ENCODE data around the gene KCNK10. TPM values are rescaled to one million over a fixed set of nuclear protein-coding genes. Genes with fewer than 3 reads are reported as not detected.

The KCNK10 gene
- total RNA-seq, 4 donors from 2014 or later = 0.17 TPM; not detected in 3

DNA sequence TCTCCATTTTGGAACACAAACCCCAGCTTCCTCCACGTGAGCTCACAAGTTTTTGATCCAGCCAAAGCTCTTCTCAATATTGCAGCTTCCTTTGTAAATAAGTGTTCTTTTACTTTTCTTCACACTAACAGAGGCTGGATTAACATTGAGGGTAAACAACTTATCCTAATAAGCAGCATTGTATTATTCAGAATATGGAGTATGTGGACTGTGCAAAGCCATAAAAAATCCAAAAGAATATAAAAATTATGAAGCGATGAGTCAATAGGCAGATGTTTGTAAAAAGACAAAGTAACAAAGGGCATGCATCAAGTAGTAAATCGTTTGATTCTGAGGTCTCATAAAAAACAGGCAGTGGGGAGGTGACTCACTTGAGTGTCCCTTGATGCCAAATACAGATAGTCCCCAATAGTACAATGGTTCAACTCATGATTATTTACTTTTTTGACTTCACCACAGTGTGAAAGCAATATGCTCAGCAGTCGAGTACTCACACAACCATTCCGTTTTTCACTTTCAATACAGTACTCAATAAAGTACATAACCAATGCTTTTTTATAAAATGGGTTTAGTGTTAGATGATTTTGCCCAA, 23.1 kb upstream of the KCNK10 start:
- intact Hi-C loops (cut with DNase I) = no loop called here

DNA sequence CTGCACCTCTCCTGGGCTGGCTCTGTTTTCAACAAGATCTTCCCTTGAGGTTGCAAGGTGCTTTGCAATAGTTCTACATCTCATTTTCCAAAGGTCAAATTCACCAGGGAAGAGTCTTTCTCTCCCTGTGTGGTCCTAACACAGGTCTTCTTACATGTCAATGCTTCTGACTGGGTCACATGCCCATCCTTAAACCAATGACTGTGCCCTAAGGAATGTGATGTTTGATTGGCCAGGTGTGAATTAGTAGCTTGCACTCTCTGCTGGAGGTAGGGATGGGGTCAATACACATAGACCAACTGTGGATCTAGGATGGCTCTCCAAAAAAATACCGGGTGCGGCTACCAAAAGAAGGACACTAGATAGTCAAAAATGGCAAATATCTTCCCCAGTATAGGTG, 19.9 kb upstream of the KCNK10 start:
- H3K4me1 ChIP-seq = no peaks in the 10 kb centered on the region
- no peak for DNase-seq (ENCODE audit: extremely low spot score)
- no peaks in the 10 kb centered on the region for H3K9me3 ChIP-seq
- no peaks in the 10 kb centered on the region for H3K36me3 ChIP-seq
- H3K4me3 ChIP-seq = no peak overlapping the region
- H3K27ac ChIP-seq (replicated peaks in 1 of 4) = no peak overlapping the region
- intact Hi-C loops (cut with DNase I) = no loop called here
- TF ChIP-seq POLR2A (IDR thresholded peaks at IDR 0.05; ENCODE audit: low read depth) (no peak), EP300 (IDR thresholded peaks at IDR 0.05) (no peak), POLR2AphosphoS5 (IDR thresholded peaks at IDR 0.05) (no peak), CTCF (IDR thresholded peaks at IDR 0.05) (no peak)
- 88% methylated on average over 2 of the region's 2 CpGs for WGBS
- H3K27me3 ChIP-seq = peaks cover 0 to 7% (median 0%) of the 10 kb centered on the region in 4 donors

More for the DNA sequence above, 23.1 kb upstream of the KCNK10 start:
- WGBS = 74% methylated on average over 5 of the region's 5 CpGs
- H3K4me3 ChIP-seq = no peak overlapping the region
- TF ChIP-seq EP300 (IDR thresholded peaks at IDR 0.05) = no peak
- no peak for TF ChIP-seq POLR2AphosphoS5 (IDR thresholded peaks at IDR 0.05)
- TF ChIP-seq POLR2A (IDR thresholded peaks at IDR 0.05; ENCODE audit: low read depth) = no peak
- no peaks in the 10 kb centered on the region for H3K36me3 ChIP-seq
- H3K27ac ChIP-seq (replicated peaks in 1 of 4) = no peak overlapping the region
- no peaks in the 10 kb centered on the region for H3K27me3 ChIP-seq
- no peaks in the 10 kb centered on the region for H3K4me1 ChIP-seq
- DNase-seq (ENCODE audit: extremely low spot score) = no peak
- no peaks in the 10 kb centered on the region for H3K9me3 ChIP-seq

DNA sequence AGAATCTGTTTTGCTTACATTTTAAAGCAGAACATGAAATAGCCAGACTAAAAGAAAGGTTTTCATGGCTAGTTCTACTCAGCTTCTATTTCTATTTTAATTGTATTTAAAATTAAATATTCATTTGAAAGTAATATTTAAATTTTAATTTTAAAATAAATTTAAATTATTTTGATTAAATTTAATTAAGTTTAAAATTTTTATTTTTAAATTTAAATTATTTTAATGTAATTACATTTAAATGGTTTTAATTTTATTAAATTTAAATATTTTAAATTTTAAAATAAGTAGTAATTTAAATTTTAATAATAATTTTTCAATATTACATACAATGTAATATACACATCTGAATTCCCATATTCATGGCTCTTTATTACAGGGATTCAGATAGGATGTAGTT, 17.3 kb upstream of the KCNK10 start:
- no peaks in the 10 kb centered on the region for H3K36me3 ChIP-seq
- intact Hi-C loops (cut with DNase I) = no loop called here
- no peaks in the 10 kb centered on the region for H3K4me1 ChIP-seq
- no peak for DNase-seq (ENCODE audit: extremely low spot score)
- no peak overlapping the region for H3K27ac ChIP-seq (replicated peaks in 1 of 4)
- no peaks in the 10 kb centered on the region for H3K9me3 ChIP-seq
- H3K27me3 ChIP-seq = peaks cover 0 to 7% (median 0%) of the 10 kb centered on the region in 4 donors
- no peak overlapping the region for H3K4me3 ChIP-seq
- TF ChIP-seq POLR2A (IDR thresholded peaks at IDR 0.05; ENCODE audit: low read depth) (no peak), CTCF (IDR thresholded peaks at IDR 0.05) (no peak), EP300 (IDR thresholded peaks at IDR 0.05) (no peak), POLR2AphosphoS5 (IDR thresholded peaks at IDR 0.05) (no peak)

DNA sequence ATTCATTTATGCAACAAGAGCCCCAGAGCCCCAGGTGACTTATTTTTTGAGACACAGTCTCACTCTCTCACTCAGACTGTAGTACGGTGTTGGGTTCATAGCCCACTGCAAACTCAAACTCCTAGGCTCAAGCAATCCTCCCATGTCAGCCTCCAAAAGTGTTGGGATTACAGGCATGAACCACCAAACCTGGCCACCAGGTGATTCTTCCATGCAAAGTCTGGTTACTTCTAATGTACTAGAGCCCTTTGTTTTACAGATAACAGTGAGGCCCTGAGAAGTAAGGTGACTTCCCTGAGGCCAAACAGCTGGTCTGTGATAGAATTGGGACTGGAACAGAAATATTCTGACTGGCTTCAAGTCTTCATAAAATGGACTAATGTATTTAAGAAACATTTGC, 10.0 kb upstream of the KCNK10 start:
- Histone ChIP-seq H3K27ac (replicated peaks in 1 of 4) (no peak overlapping the region), H3K4me1 (no peaks in the 10 kb centered on the region), H3K4me3 (no peak overlapping the region), H3K9me3 (no peaks in the 10 kb centered on the region), H3K27me3 (peaks cover 0 to 13% (median 3%) of the 10 kb centered on the region in 4 donors), H3K36me3 (no peaks in the 10 kb centered on the region)
- intact Hi-C loops (cut with DNase I) = no loop called here
- DNase-seq (ENCODE audit: extremely low spot score) = no peak
- no CpG with 5 or more reads among the region's 1 CpG for WGBS
- TF ChIP-seq POLR2A (IDR thresholded peaks at IDR 0.05; ENCODE audit: low read depth) (no peak), POLR2AphosphoS5 (IDR thresholded peaks at IDR 0.05) (no peak), EP300 (IDR thresholded peaks at IDR 0.05) (no peak), CTCF (IDR thresholded peaks at IDR 0.05) (no peak)

DNA sequence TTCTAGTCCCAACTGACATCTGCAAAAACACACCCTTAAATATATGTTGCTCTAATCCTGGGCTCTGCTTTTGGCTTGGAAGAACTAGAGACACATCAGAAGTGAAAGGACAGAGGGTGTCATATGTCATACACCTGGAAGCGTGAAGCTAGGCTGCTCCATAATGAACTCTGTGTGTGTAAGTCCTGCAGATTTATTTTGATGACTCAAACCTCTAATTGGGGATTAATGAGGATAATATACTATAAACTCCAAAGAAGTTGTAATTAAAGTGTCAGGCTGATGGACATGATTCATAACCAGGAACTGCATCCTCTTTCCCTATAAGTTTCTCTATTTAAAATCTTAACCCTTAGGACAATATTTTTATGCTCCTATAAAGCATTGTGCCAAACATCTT, 4.4 kb upstream of the KCNK10 start:
- H3K27ac ChIP-seq (replicated peaks in 1 of 4) = no peak overlapping the region
- DNase-seq (ENCODE audit: extremely low spot score) = no peak
- peaks cover 7 to 26% (median 20%) of the 10 kb centered on the region in 4 donors for H3K4me1 ChIP-seq
- WGBS = 63% methylated on average over 1 of the region's 1 CpG
- H3K4me3 ChIP-seq = no peak overlapping the region
- TF ChIP-seq POLR2AphosphoS5 (IDR thresholded peaks at IDR 0.05) = no peak
- H3K27me3 ChIP-seq = peaks cover 0 to 60% (median 22%) of the 10 kb centered on the region in 4 donors
- H3K9me3 ChIP-seq = no peaks in the 10 kb centered on the region
- H3K36me3 ChIP-seq = no peaks in the 10 kb centered on the region
- intact Hi-C loops (cut with DNase I) = no loop called here
